AG04449 (cell line): ENCODE measurements around the gene WDR19.
A peak's percentile ranks its signal among the peaks of the same experiment; 100 is the strongest.

Experiments
- CTCF ChIA-PET: fragments of 350-600 bp; formaldehyde crosslinking; extraction: SDS; loops from one replicate; lab custom pipeline; 2021; ENCODE audit warnings: antibody characterized with exemption; lab: Yijun Ruan, JAX
- POLR2A ChIA-PET: fragments of 400-600, 350-600 bp; formaldehyde crosslinking; extraction: SDS; loops from one replicate; lab custom pipeline; 2020; ENCODE audit warnings: antibody characterized with exemption, inconsistent platforms; lab: Yijun Ruan, JAX
- DNase-seq: peaks from one replicate; pipeline ENCODE4 v3.0.0-alpha.2; 2010; ENCODE audit warnings: low read depth, low spot score
- H3K4me3 ChIP-seq: 2 replicates; pipeline ENCODE4 v1.5.1; 2011; ENCODE audit warnings: low read depth, mild to moderate bottlenecking, control low read depth, low read length
- CTCF ChIP-seq: IDR thresholded peaks from one replicate; pipeline ENCODE4 v1.5.1; 2011; ENCODE audit warnings: mild to moderate bottlenecking, moderate library complexity, low read length, control low read depth, inconsistent platforms; ENCODE audit not compliant: insufficient read depth; ENCODE audit errors: missing control alignments

Gene WDR19

GRCh38 chr4:39305912-39306677, 123.8 kb downstream of the WDR19 start:
- no peak for TF ChIP-seq CTCF
- H3K4me3 ChIP-seq: no peak overlapping the region
- ChIA-PET CTCF (no interaction called here), POLR2A (no interaction called here)
- DNase-seq: no peak

- no peak for TF ChIP-seq CTCF
- ChIA-PET POLR2A (no interaction called here), CTCF (no interaction called here)
- no peak overlapping the region for H3K4me3 ChIP-seq
- DNase-seq: no peak
These were observed 126.3 kb downstream of the WDR19 start for GRCh38 chr4:39308611-39309010.

GRCh38 chr4:39312816-39313215, 130.5 kb downstream of the WDR19 start:
- ChIA-PET POLR2A (no interaction called here), CTCF (interaction anchor here (1.0 kb wide), 1 partner anchor 131 kb away, joined by 3 read pairs; no protein-coding TSS in a partner anchor)
- no peak for TF ChIP-seq CTCF
- no peak overlapping the region for H3K4me3 ChIP-seq
- no peak for DNase-seq

GRCh38 chr4:39319676-39320075, 137.3 kb downstream of the WDR19 start:
- DNase-seq: peak; percentile 72
- no peak overlapping the region for H3K4me3 ChIP-seq
- POLR2A ChIA-PET: no interaction called here
- TF ChIP-seq CTCF: no peak
- CTCF ChIA-PET: no interaction called here

- CTCF ChIA-PET: no interaction called here
- H3K4me3 ChIP-seq: no peak overlapping the region
- peak; percentile 12 for DNase-seq
- POLR2A ChIA-PET: interaction anchor here (0.6 kb wide), 1 partner anchor 439 kb away, joined by 3 read pairs; no protein-coding TSS in a partner anchor
- no peak for TF ChIP-seq CTCF
These were observed 138.2 kb downstream of the WDR19 start for GRCh38 chr4:39320381-39321115.

GRCh38 chr4:39323821-39324220, 141.5 kb downstream of the WDR19 start:
- CTCF ChIA-PET: interaction anchor here (1.5 kb wide), 1 partner anchor 10 kb away, joined by 4 read pairs; no protein-coding TSS in a partner anchor

More at GRCh38 chr4:39323821-39324220, 141.5 kb downstream of the WDR19 start:
- no peak for TF ChIP-seq CTCF
- no peak for DNase-seq
- H3K4me3 ChIP-seq: no peak overlapping the region
- POLR2A ChIA-PET: no interaction called here
